K562 (cell line): Measurements from ENCODE around the gene KMT2C. TPM values are rescaled to one million over a fixed set of nuclear protein-coding genes. Genes with fewer than 3 reads are reported as not detected.

Experiments used
- ATAC-seq: fragments of 200-7000 bp; cut with Tn5 transposase; 3 replicates; pipeline ENCODE4 v1.9.1; 2020; ENCODE audit warnings: moderate library complexity
- BruUV-seq: library from RNA; stranded (reverse); fragments of 400-500 nt; replicated peaks from 2 replicates; lab custom pipeline; 2021; lab: Mats Ljungman, UMichigan
- CTCF ChIA-PET: fragments of 300-600 bp; formaldehyde crosslinking; extraction: SDS; loops from one replicate; lab custom pipeline; 2021; ENCODE audit warnings: low intra/inter-chr PET ratio; lab: Yijun Ruan, JAX
- POLR2A ChIA-PET: fragments of 300-600, 350-650 bp; sonication (Branson Sonifier 250); formaldehyde crosslinking; extraction: SDS; loops from one replicate; lab custom pipeline; 2021; ENCODE audit warnings: antibody characterized with exemption, inconsistent platforms; lab: Yijun Ruan, JAX
- DNase-seq, 4 experiments: peaks; one replicate each; pipeline versions ENCODE4 v3.0.0 to v3.0.0-alpha.2; 2011 to 2018; ENCODE audit warnings: low spot score in 3 of 4, mixed read lengths in 3 of 4; ENCODE audit errors: extremely low read depth in 1 of 4
- FAIRE-seq: peaks from 2 replicates; lab custom pipeline; 2011; peaks lifted over from hg19 to GRCh38; lab: Jason Lieb, UNC
- H2AFZ ChIP-seq: 2 replicates; pipeline ENCODE4 v1.6.0; 2011; ENCODE audit warnings: low read depth, low read length, control low read depth, inconsistent platforms
- H3K27ac ChIP-seq: fragments of 200-600 bp; 3 replicates; pipeline ENCODE4 v1.8.0; 2011; ENCODE audit warnings: low read depth, mild to moderate bottlenecking, control low read depth, inconsistent platforms, low read length, moderate library complexity, mixed read lengths; ENCODE audit errors: extremely low read depth
- H3K27me3 ChIP-seq, 2 experiments: fragments of 300-600 bp in 1 of 2; 2 replicates in 1 of 2; 3 replicates in 1 of 2; pipeline versions ENCODE4 v1.6.0 to v1.8.0; 2011; ENCODE audit warnings: inconsistent platforms in 2 of 2, low read length in 2 of 2, mild to moderate bottlenecking in 1 of 2, mixed read lengths in 1 of 2, moderate library complexity in 1 of 2; ENCODE audit not compliant: control insufficient read depth in 2 of 2, insufficient read depth in 2 of 2
- H3K36me3 ChIP-seq: fragments of 300-600 bp; 3 replicates; pipeline ENCODE4 v1.8.0; 2011; ENCODE audit warnings: mild to moderate bottlenecking, low read length, inconsistent platforms; ENCODE audit not compliant: control insufficient read depth, insufficient read depth
- H3K4me1 ChIP-seq, 2 experiments: fragments of 200-600 bp in 1 of 2; replicated peaks in 1 of 2; 2 replicates in 1 of 2; 3 replicates in 1 of 2; pipeline versions ENCODE4 v1.5.1 to v1.8.0; 2011; ENCODE audit warnings: inconsistent platforms in 2 of 2, low read length in 2 of 2, mild to moderate bottlenecking in 1 of 2, mixed read lengths in 1 of 2, moderate library complexity in 1 of 2; ENCODE audit not compliant: control insufficient read depth in 2 of 2, insufficient read depth in 2 of 2
- H3K4me2 ChIP-seq: 2 replicates; pipeline ENCODE4 v1.6.1; 2011; ENCODE audit warnings: low read length, control low read depth, inconsistent platforms, mixed read lengths; ENCODE audit not compliant: insufficient read depth
- H3K4me3 ChIP-seq: fragments of 200-600 bp; sonication (generic), shearing (Covaris generic); 2 replicates; pipeline ENCODE4 v1.5.1; 2016; ENCODE audit warnings: control low read depth, inconsistent platforms
- H3K79me2 ChIP-seq: fragments of 200-600 bp; 3 replicates; pipeline ENCODE4 v1.8.0; 2011; ENCODE audit warnings: low read length, inconsistent platforms; ENCODE audit not compliant: control insufficient read depth, insufficient read depth
- H3K9ac ChIP-seq, 2 experiments: 2 replicates each; pipeline versions ENCODE4 v1.6.0 to v1.6.1; 2011; ENCODE audit warnings: low read depth in 2 of 2, low read length in 2 of 2, control low read depth in 1 of 2, inconsistent platforms in 1 of 2, mild to moderate bottlenecking in 1 of 2, mixed read lengths in 1 of 2; ENCODE audit not compliant: insufficient read depth in 1 of 2
- H3K9me1 ChIP-seq: one replicate; pipeline ENCODE4 v1.6.0; 2011; ENCODE audit warnings: inconsistent platforms, mild to moderate bottlenecking, low read length, moderate library complexity; ENCODE audit not compliant: control insufficient read depth, insufficient read depth
- H3K9me3 ChIP-seq: replicated peaks from 2 replicates; pipeline ENCODE4 v1.5.1; 2011; ENCODE audit warnings: low read depth, low read length, inconsistent platforms; ENCODE audit not compliant: control insufficient read depth, insufficient read depth
- H4K20me1 ChIP-seq: replicated peaks from 2 replicates; pipeline ENCODE4 v1.6.1; 2011; ENCODE audit warnings: low read length, inconsistent platforms, mixed read lengths; ENCODE audit not compliant: control insufficient read depth, insufficient read depth
- GATAD2B ChIP-seq: fragments of 450-650 bp; IDR thresholded peaks from 2 replicates; pipeline ENCODE4 v1.6.1; 2017; ENCODE audit warnings: mild to moderate bottlenecking, borderline replicate concordance
- HDAC2 ChIP-seq: fragments of 450-650 bp; IDR thresholded peaks from 2 replicates; pipeline ENCODE4 v1.6.1; 2016; ENCODE audit warnings: mild to moderate bottlenecking
- MEF2A ChIP-seq: IDR thresholded peaks from 2 replicates; pipeline ENCODE4 v1.6.1; 2011; ENCODE audit warnings: low read depth, mild to moderate bottlenecking, low read length, moderate library complexity; ENCODE audit not compliant: control insufficient read depth
- NELFE ChIP-seq: IDR thresholded peaks from 2 replicates; pipeline ENCODE4 v1.6.1; 2011; ENCODE audit warnings: mild to moderate bottlenecking; ENCODE audit not compliant: insufficient read depth, insufficient read length
- NUFIP1 ChIP-seq: fragments of 450-650 bp; IDR thresholded peaks from 2 replicates; pipeline ENCODE4 v1.6.1; 2018; ENCODE audit not compliant: partially characterized antibody
- POLR2H ChIP-seq: IDR thresholded peaks from 2 replicates; pipeline ENCODE4 v1.6.1; 2016; ENCODE audit warnings: missing genetic modification characterization, low read depth, mild to moderate bottlenecking, control low read depth, missing compliant biosample characterization, moderate library complexity
- ZNF174 ChIP-seq: fragments of 250-450 bp; sonication (Bioruptor Pico); IDR thresholded peaks from 2 replicates; pipeline ENCODE4 v1.4.0; 2020; ENCODE audit warnings: mild to moderate bottlenecking
- ZNF316 ChIP-seq: fragments of 450-650 bp; IDR thresholded peaks from 2 replicates; pipeline ENCODE4 v1.6.1; 2016
- WGBS: fragments of 100-300 bp; shearing (Covaris generic); methylation state at CpG from one replicate; pipeline ENCODE4 v1.1.6; 2016; ENCODE audit warnings: low coverage, mixed read lengths; ENCODE audit not compliant: insufficient coverage; ENCODE audit errors: missing lambda C conversion rate; 5-methylcytosine and 5-hydroxymethylcytosine counted together
- in situ Hi-C: fragments of 300-500 bp; cut with MboI; formaldehyde crosslinking; loops from 4 replicates; pipeline ENCODE4 v1.15.0; 2018; ENCODE audit warnings: inconsistent platforms, mixed read lengths
- intact Hi-C: fragments of 100-400 bp; cut with micrococcal nuclease; formaldehyde crosslinking; loops from 2 replicates; pipeline ENCODE4 v1.14.2; 2022
- polyA plus RNA-seq, 8 experiments: library from polyadenylated mRNA; depleted of rRNA in 4 of 8; stranded (reverse) in 5 of 8; unstranded in 3 of 8; fragments of >200 nt; fragmentation: Nextera tagmentation in 2 of 8; fragmentation: Illumina TruSeq in 1 of 8; extraction: Ambion mirVana in 2 of 8; extraction: Trizol in 1 of 8; gene quantifications; 2 replicates each; pipeline versions ENCODE4 v1.2.1 to v1.2.3, GENCODE V29; 2011 to 2014; ENCODE audit warnings: inconsistent platforms in 1 of 8, missing spikeins in 1 of 8
- total RNA-seq, 7 experiments: library from RNA; depleted of rRNA in 6 of 7; stranded (reverse); fragments of >200 nt in 6 of 7; fragmentation: Illumina TruSeq in 2 of 7; extraction: Trizol in 2 of 7; gene quantifications; 2 replicates each; pipeline versions ENCODE4 v1.2.1 to v1.2.3, GENCODE V29; 2011 to 2021; ENCODE audit warnings: low replicate concordance in 1 of 7

The KMT2C gene
- total and polyA plus RNA-seq, 9 of the 15 experiments (the other 6 are each of a cell fraction or from before 2014, with no cell fraction given), result 4.9 to 67.8 (median 27.1) TPM

DNA sequence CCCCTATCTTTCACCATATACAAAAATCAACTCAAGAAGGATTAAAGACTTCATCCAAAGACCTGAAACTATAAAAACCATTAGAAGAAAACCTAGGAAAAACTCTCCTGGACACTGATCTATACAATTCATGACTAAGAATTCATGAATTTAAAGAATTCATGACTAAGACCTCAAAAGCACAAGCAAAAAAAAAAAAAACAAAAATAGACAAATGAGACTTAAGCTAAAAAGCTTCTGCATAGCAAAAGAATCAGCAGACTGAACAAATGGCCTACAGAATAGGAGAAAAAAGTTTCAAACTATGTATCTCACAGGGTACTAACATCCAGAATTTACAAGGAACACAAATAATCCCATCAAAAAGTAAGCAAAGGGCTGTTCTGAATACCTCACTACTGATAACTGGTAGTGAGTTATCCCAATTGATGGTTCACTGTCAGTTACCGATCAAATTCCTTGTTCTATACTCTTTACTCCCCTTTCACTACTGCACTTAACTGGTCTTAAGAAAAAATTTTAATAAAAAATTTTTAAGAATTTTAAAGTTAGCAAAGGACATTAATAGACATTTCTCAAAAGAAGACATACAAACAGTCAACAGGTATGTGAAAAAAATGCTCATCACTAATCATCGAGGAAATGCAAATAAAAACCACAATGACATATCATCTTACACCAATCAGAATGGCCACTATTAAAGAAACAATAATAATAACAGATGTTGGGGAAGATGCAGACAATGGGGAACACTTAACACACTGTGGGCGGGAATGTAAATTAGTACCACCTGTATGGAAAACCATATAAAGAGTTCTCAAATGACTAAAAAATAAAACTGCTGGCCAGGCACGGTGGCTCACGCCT lies 33.2 kb downstream of the KMT2C start:
- Histone ChIP-seq H3K36me3 (peaks cover 3% of the 10 kb centered on the region; the same call in 1 of the 3 replicates), H3K9ac (no peak overlapping the region), H3K27me3 (no peaks in the 10 kb centered on the region), H3K9me3 (no peaks in the 10 kb centered on the region), H3K4me3 (no peak overlapping the region), H3K9me1 (no peaks in the 10 kb centered on the region), H4K20me1 (no peaks in the 10 kb centered on the region; the same call in 1 of the 2 replicates), H3K79me2 (peaks cover 96% of the 10 kb centered on the region), H2AFZ (no peak overlapping the region)
- no TSS peak for BruUV-seq
- POLR2A ChIA-PET, result no interaction called here
- no peak for ATAC-seq
- FAIRE-seq, result no peak
- intact Hi-C loops, result no loop called here
- WGBS, result 23% methylated on average over 5 of the region's 5 CpGs
- CTCF ChIA-PET, result no interaction called here
- no peak for DNase-seq
- TF ChIP-seq NUFIP1, result no peak
- 0 out of 2 replicates have a peak, but pooled peaks have one; percentile 29 for TF ChIP-seq POLR2H (tag)
- TF ChIP-seq, all 486 proteins: peak for 1
- Histone ChIP-seq H3K27ac (no peak overlapping the region), H3K4me2 (no peak overlapping the region), H3K4me1 (peaks cover 0 to 4% of the 10 kb centered on the region in 2 experiments; a peak in 2 of 5 replicates)
- in situ Hi-C loops, result no loop called here

DNA sequence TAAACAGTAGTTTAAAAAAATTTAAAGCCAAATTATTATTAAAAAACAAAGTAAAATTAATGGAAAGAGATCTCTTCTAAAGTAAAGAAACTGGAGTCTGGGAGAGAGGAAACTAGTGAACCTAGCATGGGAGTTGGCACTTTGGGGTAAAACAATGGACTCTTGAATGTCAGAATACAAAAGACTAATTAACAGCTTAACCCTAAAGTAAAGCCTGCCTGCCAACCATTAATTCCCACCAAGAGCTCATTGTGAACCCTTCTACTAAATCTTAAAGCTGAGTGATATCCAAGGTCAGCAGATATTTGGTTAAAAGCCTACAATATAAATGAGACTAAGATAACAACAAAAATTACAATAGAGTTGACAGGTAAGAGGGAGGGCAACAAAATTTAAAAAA lies 36.5 kb downstream of the KMT2C start:
- FAIRE-seq (no peak), DNase-seq (no peak), ATAC-seq (no peak)
- Histone ChIP-seq H3K4me1 (peaks cover 0 to 2% of the 10 kb centered on the region in 2 experiments; a peak in 1 of 5 replicates), H2AFZ (no peak overlapping the region), H4K20me1 (peaks cover 14% of the 10 kb centered on the region), H3K4me3 (no peak overlapping the region), H3K27ac (no peak overlapping the region), H3K27me3 (no peaks in the 10 kb centered on the region), H3K4me2 (no peak overlapping the region), H3K9ac (no peak overlapping the region), H3K79me2 (peaks cover 95% of the 10 kb centered on the region), H3K9me3 (no peaks in the 10 kb centered on the region), H3K36me3 (0 out of 3 replicates have a peak, but pooled peaks cover 3% of the 10 kb centered on the region), H3K9me1 (no peaks in the 10 kb centered on the region)
- POLR2A ChIA-PET, result interaction anchor here (0.6 to 1.7 kb wide), 3 partner anchors 23 to 62 kb away, joined by 3 to 6 read pairs (median 5); no protein-coding TSS in a partner anchor
- intact Hi-C loops, result no loop called here
- CTCF ChIA-PET, result no interaction called here
- BruUV-seq, result no TSS peak
- in situ Hi-C loops, result no loop called here
- no peak for TF ChIP-seq ZNF174 (CRISPR knock-in tag)
- no peak for TF ChIP-seq GATAD2B
- TF ChIP-seq HDAC2, result no peak
- TF ChIP-seq NELFE, result no peak
- TF ChIP-seq ZNF316, result peak; percentile 28; the same call in 1 of the 2 replicates
- TF ChIP-seq MEF2A, result no peak
